Kidney (tissue), 14 donors: ENCODE data around the gene SIRPA. TPM values are rescaled to one million over a fixed set of nuclear protein-coding genes. Genes with fewer than 3 reads are reported as not detected.

Experiments
- DNase-seq, 5 donors: peaks; one replicate each; pipeline ENCODE4 v3.0.0-alpha.2; 2013 to 2020
- FAIRE-seq: peaks from 2 replicates; lab custom pipeline; 2012; peaks lifted over from hg19 to GRCh38; lab: Jason Lieb, UNC
- H3K27ac ChIP-seq, 2 donors: one replicate each; pipeline ENCODE4 v1.7.0; 2013; ENCODE audit warnings: low read depth in 2 of 2, low read length in 2 of 2, inconsistent platforms in 1 of 2
- H3K27me3 ChIP-seq: one replicate; pipeline ENCODE4 v1.7.1; 2013; ENCODE audit warnings: low read length, inconsistent platforms; ENCODE audit not compliant: control insufficient read depth, insufficient read depth
- H3K36me3 ChIP-seq, 3 donors: one replicate each; pipeline versions ENCODE4 v1.7.0 to v1.7.1; 2013; ENCODE audit warnings: low read length in 3 of 3, control low read depth in 1 of 3, inconsistent platforms in 1 of 3; ENCODE audit not compliant: insufficient read depth in 3 of 3, control insufficient read depth in 2 of 3
- H3K4me1 ChIP-seq, 3 donors: one replicate each; pipeline versions ENCODE4 v1.7.0 to v1.7.1; 2013; ENCODE audit warnings: low read length in 3 of 3, inconsistent platforms in 1 of 3, low read depth in 1 of 3; ENCODE audit not compliant: control insufficient read depth in 2 of 3, insufficient read depth in 2 of 3
- H3K4me3 ChIP-seq, 3 donors: one replicate each; pipeline versions ENCODE4 v1.7.0 to v1.8.1; 2013; ENCODE audit warnings: low read length in 3 of 3, control low read depth in 1 of 3, inconsistent platforms in 1 of 3
- H3K9ac ChIP-seq, 3 donors: one replicate each; pipeline versions ENCODE4 v1.7.0 to v1.7.1; 2013; ENCODE audit warnings: low read length in 3 of 3, control low read depth in 1 of 3, inconsistent platforms in 1 of 3
- H3K9me3 ChIP-seq, 3 donors: one replicate each; pipeline versions ENCODE4 v1.7.0 to v1.7.1; 2013; ENCODE audit warnings: low read length in 3 of 3, control low read depth in 1 of 3, inconsistent platforms in 1 of 3; ENCODE audit not compliant: control insufficient read depth in 2 of 3, insufficient read depth in 1 of 3
- CTCF ChIP-seq: IDR thresholded peaks from 3 replicates; pipeline ENCODE4 v1.5.1; 2012; ENCODE audit warnings: mild to moderate bottlenecking, moderate library complexity, borderline replicate concordance; ENCODE audit not compliant: insufficient read depth; ENCODE audit errors: extremely low read depth
- intact Hi-C: fragments of 100-400 bp; cut with DNase I; formaldehyde crosslinking; loops from one replicate; pipeline ENCODE4 v1.11.1; 2022
- polyA plus RNA-seq: library from polyadenylated mRNA; stranded (reverse); fragments of 350-450 nt; fragmentation: Illumina TruSeq; extraction: RNeasy Lipid Tissue Mini Kit (QIAGEN cat#74804); gene quantifications from one replicate; pipeline ENCODE4 v1.2.3, GENCODE V29; 2014; ENCODE audit warnings: low read depth, low replicate concordance; ENCODE audit not compliant: insufficient read depth
- total RNA-seq: library from RNA; stranded (reverse); fragmentation: NEBNext Ultra II Directional; extraction: Animal tissue kit (Norgen Biotek cat#: 25700); gene quantifications from one replicate; pipeline ENCODE4 v1.2.1, GENCODE V29; 2021
- donor health status: control.
- donor health status: control.
- donor health status: control.
- donor health status: control.
- donor health status: control.
- donor health status: DM: yes; HTN: yes; CAD: no.
- donor health status: Normal renal cell carcinoma (clear cell type).

The SIRPA gene
- total and polyA plus RNA-seq, 2 donors from 2014 or later = 24.7 to 46.6 TPM

GRCh38 chr20:1961374-1961773 is 66.2 kb downstream of the SIRPA start:
- FAIRE-seq (no peak), DNase-seq (no peak)
- H3K27me3 ChIP-seq = no peaks in the 10 kb centered on the region
- H3K9me3 ChIP-seq = no peaks in the 10 kb centered on the region
- no peak overlapping the region for H3K27ac ChIP-seq
- intact Hi-C loops = no loop called here
- no peaks in the 10 kb centered on the region for H3K4me1 ChIP-seq
- TF ChIP-seq CTCF = no peak
- H3K36me3 ChIP-seq = no peaks in the 10 kb centered on the region
- no peak overlapping the region for H3K9ac ChIP-seq
- no peak overlapping the region for H3K4me3 ChIP-seq

- H3K36me3 ChIP-seq = no peaks in the 10 kb centered on the region
- intact Hi-C loops = no loop called here
- FAIRE-seq = no peak
Observed at GRCh38 chr20:1964061-1964460, 68.9 kb downstream of the SIRPA start.

GRCh38 chr20:1964659-1965405 is 69.6 kb downstream of the SIRPA start:
- Histone ChIP-seq H3K9me3 (no peaks in the 10 kb centered on the region), H3K4me3 (no peak overlapping the region), H3K4me1 (no peaks in the 10 kb centered on the region), H3K27ac (no peak overlapping the region), H3K27me3 (no peaks in the 10 kb centered on the region), H3K36me3 (no peaks in the 10 kb centered on the region), H3K9ac (no peak overlapping the region)
- intact Hi-C loops = loop anchor here (5.0 kb wide), 1 partner anchor 207 kb away; no protein-coding TSS in a partner anchor
- no peak for TF ChIP-seq CTCF
- DNase-seq = peak in 1 of 5 donors; percentile 29
- no peak for FAIRE-seq

More at GRCh38 chr20:1964061-1964460, 68.9 kb downstream of the SIRPA start:
- no peak for TF ChIP-seq CTCF
- no peaks in the 10 kb centered on the region for H3K27me3 ChIP-seq
- H3K4me3 ChIP-seq = no peak overlapping the region
- H3K9me3 ChIP-seq = no peaks in the 10 kb centered on the region
- no peak overlapping the region for H3K9ac ChIP-seq
- H3K4me1 ChIP-seq = no peaks in the 10 kb centered on the region
- H3K27ac ChIP-seq = no peak overlapping the region
- DNase-seq = peak in 1 of 5 donors; percentile 5
